Dedifferentiated amniotic fluid mesenchymal stem cell (primary cell): ENCODE measurements around the gene TCF25.
"Not testable (repeated sequence)": the region's sequence is repeated elsewhere in the genome, so short reads cannot be mapped to it uniquely, and the experiment has no call there.

Experiments used
- DNase-seq: peaks from one replicate; pipeline ENCODE4 v3.0.0-alpha.2; 2016; ENCODE audit errors: extremely low spot score

Gene TCF25

GRCh38 chr16:89904606-89905510 lies 31.5 kb downstream of the TCF25 start:
- DNase-seq = no peak

- DNase-seq = no peak
Observed at GRCh38 chr16:89905511-89906139, 32.2 kb downstream of the TCF25 start.

DNA sequence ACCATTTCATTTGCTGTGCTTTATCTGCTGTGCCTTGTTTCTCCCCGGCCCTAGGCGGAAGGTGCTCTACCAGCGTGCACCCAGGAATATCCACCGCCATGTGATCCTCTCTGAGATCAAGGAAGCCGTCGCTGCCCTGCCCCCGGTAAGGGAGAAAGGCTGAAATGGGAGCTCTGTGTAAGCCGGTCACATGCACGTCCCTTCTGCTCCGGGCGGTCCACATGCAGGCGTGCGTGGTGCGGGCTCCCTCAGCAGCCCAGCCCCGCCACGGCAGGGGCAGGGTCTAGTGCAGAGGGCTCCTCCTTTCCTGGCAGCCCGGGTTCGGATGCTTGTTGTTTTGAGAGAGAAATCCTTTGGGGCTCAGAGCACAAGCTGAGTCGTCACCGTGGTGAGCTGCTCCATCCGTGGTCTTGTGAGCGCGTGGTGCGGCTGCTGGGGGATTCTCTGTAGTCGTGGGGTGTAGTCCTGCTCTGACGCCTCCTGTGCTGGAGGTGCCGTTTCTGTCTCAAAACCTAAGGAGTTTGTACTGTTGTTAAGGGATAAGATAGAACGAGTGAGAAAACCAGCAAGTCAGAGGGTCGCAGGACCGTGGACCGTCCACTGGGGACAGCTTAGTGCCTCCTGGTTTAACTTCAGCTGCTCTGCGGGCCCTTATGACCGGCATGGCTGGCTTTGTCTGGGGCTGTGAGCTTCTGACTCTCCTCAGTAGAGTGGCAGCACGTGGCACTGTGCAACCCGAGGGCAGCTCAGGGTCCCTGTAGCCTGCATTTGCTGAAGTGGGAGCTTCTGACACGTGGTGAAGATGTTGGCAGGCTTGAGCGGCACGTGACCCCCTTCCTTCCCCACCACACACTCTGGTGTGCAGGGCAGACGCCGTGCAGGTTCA lies 33.0 kb downstream of the TCF25 start:
- DNase-seq = no peak

DNA sequence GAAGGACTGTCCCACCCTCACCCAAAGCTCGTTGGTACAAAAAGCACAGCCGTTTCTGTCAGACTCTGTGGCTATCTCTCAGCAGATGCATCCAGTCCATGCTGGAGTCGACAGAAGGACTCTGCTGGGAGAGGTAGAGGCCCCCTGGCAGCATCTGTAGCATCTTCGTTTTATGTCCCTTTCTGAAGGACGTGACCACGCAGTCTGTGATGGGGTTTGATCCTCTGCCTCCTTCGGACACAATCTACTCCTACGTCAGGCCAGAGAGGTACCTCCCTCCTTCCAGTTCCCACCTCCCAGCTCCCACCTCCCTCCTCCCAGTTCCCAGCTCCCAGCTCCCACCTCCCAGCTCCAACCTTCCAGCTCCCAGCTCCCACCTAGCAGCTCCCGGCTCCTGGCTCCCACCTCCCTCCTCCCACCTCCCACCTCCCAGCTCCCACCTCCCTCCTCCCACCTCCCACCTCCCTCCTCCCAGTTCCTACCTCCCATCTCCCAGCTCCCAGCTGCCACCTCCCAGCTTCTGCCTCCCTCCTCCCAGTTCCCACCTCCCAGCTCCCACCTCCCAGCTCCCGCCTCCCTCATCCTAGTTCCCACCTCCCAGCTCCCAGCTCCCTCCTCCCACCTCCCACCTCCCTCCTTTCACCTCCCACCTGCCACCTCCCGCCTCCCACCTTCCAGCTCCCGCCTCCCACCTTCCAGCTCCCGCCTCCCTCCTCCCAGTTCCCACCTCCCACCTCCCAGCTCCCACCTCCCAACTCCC lies 33.8 kb downstream of the TCF25 start:
- no peak for DNase-seq

- no peak for DNase-seq
Observed at GRCh38 chr16:89908236-89908635, 34.8 kb downstream of the TCF25 start.

- no peak for DNase-seq
Observed at GRCh38 chr16:89909777-89910716, 36.7 kb downstream of the TCF25 start.

DNA sequence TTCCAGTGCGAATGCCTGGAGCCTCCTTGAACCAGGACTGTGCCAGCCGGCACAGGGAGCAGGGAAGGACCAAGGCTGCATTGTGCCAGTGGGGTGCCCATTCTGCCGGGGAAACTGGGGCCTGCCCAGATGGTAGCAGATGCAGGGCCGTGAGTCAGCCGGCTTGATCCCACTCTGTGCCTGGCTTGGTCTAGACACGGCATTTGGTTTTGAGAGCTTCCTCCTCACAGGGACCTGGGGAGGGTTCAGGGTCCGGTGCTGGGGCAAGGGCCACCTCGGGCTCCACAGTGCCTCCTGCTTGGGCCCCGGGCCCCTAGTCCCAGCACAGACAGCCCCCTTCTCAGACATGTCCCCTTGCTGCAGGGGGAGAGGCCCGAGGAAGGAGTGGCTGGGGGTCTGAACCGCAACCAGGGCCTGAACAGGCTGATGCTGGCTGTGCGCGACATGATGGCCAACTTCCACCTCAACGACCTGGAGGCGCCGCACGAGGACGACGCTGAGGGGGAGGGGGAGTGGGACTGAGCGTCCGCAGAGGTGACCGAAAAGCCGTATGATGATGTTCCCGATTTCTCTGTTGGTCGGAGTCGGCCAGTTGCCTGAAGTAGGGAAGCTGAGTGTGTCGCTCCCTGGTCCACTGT lies 37.4 kb downstream of the TCF25 start:
- no peak for DNase-seq

DNA sequence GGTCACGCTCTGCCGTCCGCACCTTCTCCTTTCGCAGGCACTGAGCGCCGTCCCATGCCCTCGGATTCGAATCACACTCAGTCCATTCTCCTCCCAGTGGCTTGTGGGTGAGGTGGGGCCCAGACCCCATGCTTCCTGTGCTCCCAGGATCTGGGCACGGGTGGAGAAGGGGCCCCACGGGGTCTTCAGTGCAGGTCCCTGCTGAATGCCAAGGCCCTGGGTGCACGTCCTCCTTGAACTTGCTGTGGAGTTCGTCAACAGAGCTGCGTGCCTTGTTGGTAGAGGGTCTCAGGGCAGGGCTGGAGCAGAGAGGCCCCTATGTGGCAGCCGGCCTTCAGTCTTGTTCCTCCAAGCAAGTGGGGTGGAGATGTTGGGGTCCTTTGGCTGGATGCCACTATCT lies 38.0 kb downstream of the TCF25 start:
- no peak for DNase-seq

GRCh38 chr16:89912143-89912542 lies 38.8 kb downstream of the TCF25 start:
- DNase-seq = no peak

GRCh38 chr16:89912627-89913026 lies 39.2 kb downstream of the TCF25 start:
- no peak for DNase-seq

- DNase-seq = no peak
Observed at GRCh38 chr16:89913408-89914387, 40.3 kb downstream of the TCF25 start.

DNA sequence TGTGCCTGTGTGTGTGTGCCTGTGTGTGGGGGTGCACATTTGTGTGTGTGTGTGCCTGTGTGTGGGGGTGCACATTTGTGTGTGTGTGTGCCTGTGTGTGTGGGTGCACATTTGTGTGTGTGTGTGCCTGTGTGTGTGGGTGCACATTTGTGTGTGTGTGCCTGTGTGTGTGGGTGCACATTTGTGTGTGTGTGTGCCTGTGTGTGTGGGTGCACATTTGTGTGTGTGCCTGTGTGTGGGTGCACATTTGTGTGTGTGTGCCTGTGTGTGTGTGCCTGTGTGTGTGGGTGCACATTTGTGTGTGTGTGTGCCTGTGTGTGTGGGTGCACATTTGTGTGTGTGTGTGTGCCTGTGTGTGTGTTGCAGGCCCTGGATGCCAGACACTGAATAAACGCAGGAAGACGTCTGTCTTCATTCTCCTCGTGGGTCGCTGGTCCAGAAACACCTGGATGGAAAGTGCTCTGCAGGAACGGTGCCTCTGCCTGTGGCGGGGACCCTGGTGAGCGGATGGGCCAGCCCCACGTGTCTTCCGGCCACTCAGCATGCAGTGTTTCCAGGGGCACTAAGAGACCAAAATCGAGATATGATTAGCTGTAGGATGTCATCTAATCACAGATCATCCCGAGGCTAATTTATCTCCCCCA lies 41.4 kb downstream of the TCF25 start:
- DNase-seq = not testable (repeated sequence)

- DNase-seq = no peak
Observed at GRCh38 chr16:89915303-89916232, 42.2 kb downstream of the TCF25 start.

DNA sequence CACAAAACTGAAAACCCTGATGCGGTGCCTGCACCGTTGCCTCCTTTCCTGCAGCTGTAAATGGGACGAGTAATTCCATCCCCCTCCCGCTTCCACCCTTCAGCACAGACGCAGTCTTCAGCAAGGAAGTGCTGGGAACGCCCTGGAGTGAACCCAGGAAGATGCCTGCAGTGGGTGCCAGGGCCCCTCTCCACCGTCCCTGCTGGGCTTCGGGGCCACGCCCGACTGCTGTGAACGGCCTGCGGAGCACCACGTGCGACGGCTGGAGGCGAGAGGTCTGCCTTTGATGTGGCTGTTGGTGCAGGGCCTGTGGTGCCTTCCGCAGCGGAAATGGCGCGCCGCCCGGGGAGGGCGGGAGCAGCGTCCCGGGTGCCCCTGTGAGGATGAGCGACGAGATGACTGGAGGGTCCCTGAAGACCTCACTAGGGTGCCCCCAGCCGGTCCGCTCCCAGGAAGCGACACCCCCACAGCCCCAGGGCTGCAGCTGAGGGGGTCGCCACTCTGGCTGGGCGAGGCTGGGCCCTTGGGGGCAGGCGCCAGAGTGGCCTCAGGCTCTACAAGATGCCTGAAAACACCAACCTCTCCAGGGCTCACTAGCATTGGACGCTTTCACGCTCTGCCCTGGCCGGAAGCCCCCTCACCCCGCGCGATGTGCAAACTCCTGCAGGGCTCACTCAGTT lies 44.5 kb downstream of the TCF25 start:
- DNase-seq = peak; percentile 58

DNA sequence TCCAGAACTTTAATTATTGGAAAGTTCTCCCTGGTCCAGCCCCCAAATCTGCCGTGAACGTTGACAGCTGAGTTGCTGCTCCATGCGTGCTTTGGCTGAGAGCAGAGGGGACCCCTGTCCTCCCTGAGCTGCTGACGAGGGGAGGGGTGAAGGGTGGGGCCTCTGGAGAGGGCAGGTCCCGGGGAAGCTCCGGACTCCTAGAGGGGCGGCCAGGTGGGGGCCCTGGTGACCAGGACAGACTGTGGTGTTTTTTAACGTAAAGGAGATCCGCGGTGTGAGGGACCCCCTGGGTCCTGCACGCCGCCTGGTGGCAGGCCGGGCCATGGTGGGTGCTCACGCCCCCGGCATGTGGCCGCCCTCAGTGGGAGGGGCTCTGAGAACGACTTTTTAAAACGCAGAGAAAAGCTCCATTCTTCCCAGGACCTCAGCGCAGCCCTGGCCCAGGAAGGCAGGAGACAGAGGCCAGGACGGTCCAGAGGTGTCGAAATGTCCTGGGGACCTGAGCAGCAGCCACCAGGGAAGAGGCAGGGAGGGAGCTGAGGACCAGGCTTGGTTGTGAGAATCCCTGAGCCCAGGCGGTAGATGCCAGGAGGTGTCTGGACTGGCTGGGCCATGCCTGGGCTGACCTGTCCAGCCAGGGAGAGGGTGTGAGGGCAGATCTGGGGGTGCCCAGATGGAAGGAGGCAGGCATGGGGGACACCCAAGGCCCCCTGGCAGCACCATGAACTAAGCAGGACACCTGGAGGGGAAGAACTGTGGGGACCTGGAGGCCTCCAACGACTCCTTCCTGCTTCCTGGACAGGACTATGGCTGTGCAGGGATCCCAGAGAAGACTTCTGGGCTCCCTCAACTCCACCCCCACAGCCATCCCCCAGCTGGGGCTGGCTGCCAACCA lies 45.3 kb downstream of the TCF25 start, which contains the start of gene MC1R:
Gene MC1R, plus strand, starts transcription at position 410 of the 895 bp plus-strand sequence. Its CDS starts 397 bp downstream, at position 807.
- no peak for DNase-seq
